NCI-H146 (cell line): ENCODE results near the gene CFAP99.

Experiments
- DNase-seq: peaks from one replicate; lab custom pipeline; 2025; lab: John Stamatoyannopoulos, UW

The CFAP99 gene

DNA sequence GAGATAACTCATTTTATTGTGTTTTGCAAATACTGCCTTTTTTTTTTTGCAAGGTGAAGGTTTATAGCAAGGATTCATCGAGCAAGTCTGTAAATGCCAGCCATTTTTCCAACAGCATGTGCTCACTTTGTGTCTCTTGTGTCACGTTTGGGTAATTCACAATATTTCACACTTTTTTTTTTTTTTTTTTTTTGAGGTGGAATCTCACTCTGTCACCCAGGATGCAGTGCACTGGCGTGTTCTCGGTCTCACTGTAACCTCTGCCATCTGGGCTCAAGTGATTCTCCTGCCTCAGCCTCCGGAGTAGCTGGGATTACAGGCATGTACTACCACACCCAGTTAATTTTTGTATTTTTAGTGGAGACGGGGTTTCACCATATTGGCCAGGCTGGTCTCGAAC is 52.0 kb downstream of the CFAP99 start:
- no peak for DNase-seq

DNA sequence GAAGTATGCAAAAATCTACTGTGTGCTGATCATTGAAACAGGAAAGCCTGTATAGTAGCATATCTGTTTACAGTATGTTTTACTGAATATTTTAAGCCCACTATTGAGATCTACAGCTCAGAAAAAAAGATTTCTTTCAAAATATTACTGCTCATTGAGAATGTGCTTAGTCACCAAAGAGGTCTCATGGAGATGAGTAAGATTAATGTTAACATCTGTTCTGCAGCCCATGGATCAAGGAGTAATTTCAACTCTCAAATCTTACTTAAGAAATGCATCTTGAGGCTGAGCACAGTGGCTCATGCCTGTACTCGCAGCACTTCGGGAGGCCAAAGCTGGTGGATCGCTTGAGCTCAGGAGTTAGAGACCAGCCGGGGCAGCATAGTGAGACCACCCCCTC is 53.4 kb downstream of the CFAP99 start:
- DNase-seq = no peak

DNA sequence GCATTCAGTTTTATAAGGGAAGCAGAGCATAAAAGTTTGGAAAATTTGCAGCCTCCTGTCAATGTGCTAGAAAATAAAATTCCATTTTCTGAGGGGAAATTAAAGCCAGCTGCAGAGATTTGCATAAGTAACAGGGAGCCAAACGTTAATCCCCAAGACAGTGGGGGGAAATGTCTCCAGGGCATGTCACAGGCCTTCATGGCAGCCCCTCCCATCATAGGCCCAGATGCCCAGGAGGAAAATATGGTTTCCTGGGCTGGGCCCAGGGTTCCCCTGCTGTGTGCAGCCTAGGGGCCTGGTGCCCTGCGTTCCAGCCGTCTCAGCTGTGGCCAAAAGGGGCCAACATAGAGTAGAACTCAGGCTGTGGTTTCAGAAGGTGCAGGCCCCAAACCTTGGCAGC is 59.5 kb downstream of the CFAP99 start:
- no peak for DNase-seq

GRCh38 chr4:2480649-2481048 is 61.9 kb downstream of the CFAP99 start:
- DNase-seq = no peak

GRCh38 chr4:2482192-2482591 is 63.4 kb downstream of the CFAP99 start:
- DNase-seq = no peak

DNA sequence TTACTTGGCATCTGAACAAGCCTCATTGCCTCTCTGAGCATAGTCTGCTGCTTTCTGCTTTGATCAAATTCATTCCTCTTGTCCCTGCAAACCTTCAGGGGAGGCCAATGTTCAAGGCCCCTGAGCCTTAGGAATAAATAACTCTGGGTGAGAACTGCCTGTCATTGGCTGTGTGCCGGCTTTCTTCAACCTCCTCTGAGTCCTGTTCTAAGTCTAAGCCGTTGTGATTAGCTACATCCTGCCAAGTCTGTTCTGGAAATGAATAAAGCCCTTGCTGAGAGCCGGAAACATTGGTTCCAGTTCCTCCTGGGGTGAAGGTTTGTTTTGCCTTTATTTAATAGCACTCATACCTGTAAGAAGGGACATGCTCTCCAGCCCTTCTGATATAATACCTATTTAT is 63.9 kb downstream of the CFAP99 start:
- peak; percentile 9 for DNase-seq

DNA sequence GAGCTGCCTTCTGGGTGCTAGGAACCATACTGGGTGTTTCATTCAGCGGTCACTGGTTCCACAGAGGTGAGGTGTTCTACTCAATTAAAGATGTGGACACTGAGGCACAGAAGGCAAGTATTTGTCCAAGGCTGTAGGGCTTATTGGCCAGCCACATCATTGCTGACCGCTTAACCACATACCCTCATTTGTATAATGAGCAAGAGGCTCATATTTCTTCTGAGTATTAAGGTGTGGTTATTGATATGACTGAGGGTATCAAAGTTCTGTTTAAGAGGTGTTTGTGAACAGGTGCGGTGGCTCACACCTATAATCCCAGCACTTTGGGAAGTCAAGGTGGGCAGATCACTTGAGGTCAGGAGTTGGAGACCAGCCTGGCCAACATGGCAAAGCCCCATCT is 64.5 kb downstream of the CFAP99 start:
- no peak for DNase-seq

- no peak for DNase-seq
Observed at GRCh38 chr4:2484185-2484584, 65.4 kb downstream of the CFAP99 start.

GRCh38 chr4:2484993-2485392 is 66.2 kb downstream of the CFAP99 start:
- DNase-seq = no peak

DNA sequence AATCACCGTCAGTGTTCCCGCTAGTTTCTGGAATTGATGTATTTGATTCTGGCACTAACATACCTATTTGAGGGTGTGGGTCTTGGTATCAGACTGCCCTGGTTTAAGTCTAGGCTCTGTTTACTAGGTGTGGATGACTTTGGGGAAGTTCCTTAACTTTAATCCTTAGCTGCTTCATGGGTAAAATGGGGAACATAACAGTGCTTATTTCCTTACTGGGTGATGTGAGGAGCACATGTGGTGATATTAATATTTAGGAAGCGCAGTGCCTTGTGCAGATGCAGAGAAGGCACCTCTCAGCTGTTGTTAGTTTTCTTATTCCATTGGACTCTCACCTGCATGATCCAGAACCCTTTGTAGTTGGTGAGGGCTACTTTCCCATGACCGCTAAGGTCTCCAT is 67.2 kb downstream of the CFAP99 start:
- no peak for DNase-seq

GRCh38 chr4:2486981-2487380 is 68.2 kb downstream of the CFAP99 start:
- no peak for DNase-seq

GRCh38 chr4:2487632-2488031 is 68.9 kb downstream of the CFAP99 start:
- DNase-seq = no peak

- DNase-seq = no peak
Observed at GRCh38 chr4:2489081-2489805, 70.5 kb downstream of the CFAP99 start.

DNA sequence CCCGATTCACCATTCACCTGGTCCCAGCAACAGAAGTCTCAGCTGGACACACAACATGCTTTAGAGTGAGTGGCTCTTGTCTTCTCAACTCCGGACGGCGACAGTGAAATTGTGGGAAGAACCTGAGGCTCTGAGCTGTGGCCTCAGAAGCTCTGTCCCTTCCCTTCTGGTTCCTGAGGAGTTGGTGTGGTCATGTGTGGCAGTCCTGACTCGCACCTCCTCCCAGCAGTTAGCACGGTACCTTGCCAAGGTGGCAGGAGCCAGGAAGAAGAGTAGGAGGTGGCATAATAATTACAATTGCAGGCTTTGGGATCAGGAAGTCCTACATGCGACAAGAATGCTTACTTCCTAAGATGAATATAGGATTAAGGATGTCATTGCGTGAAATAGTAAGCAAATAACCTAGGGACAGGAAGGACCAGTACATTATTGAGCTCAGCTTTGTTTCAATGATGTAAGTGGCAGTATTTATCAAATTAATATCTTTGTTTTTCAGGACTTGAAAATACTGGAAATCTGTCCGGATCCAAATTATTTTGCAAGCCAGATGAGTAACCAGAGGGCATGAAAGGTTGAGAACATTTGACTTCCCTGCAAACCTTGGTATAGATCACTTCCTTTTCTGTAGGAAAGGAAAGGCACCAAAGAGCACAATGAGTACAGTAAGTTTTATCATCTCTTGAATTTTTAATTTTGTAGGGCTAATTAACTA is 71.2 kb downstream of the CFAP99 start:
- no peak for DNase-seq

- no peak for DNase-seq
Observed at GRCh38 chr4:2492970-2493369, 74.2 kb downstream of the CFAP99 start.

DNA sequence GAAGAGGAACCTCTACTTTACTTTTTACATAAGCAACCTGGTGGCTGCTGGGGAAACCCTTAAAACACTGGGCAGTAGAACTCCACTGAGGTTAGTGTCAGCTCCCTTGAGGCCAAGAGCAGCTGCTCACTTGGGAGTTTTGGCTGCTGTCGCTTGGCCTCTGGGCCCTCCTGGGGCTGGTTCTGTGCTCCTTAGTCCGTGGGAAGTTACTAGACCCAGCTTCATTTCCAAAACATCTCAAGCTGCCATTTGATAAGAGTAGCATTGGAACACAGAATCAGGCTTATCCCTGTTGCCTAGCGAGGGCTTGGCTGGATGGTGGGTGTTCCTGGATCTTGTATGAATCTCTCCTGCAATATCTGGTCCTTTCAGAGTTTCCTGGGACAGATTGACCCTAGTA is 76.2 kb downstream of the CFAP99 start:
- no peak for DNase-seq

DNA sequence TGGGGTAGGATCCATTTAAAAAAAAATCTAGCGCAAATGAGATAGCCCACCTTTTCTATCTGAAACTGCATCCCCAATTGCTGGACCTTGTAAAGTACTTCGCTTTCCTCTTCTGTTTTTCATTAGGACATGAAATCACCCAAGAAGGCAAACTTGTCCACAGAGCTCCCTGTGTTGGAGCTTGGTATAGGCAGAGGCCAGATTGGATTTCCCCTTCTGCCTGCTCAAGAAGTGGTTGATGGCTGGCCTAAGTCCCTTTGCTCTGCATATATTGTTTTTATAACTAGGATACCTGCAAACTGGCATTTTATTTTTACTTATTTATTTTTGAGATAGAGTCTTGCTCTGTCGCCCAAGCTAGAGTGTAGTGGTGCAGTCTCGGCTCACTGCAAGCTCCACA is 78.6 kb downstream of the CFAP99 start:
- DNase-seq = no peak

- DNase-seq = no peak
Observed at GRCh38 chr4:2497931-2498330, 79.2 kb downstream of the CFAP99 start.

DNA sequence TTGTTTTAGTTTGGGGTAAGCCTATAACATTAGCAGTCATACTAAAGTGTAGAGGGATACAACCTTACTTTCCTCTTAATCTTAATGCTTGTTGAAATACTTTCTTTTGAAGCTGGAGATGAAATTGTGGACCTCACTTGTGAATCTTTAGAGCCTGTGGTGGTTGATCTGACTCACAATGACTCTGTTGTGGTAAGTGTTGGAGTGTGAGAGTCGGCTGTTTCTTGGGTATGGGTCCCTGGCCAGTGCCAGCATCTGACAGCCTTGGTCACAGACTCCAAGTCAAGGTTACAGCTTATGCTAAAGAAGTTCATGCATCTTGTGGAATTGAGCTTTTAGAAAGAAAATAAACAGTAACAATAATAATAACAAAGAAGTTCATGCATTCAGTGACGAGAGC is 81.8 kb downstream of the CFAP99 start:
- DNase-seq = no peak

GRCh38 chr4:2501034-2501594 is 82.4 kb downstream of the CFAP99 start:
- no peak for DNase-seq

GRCh38 chr4:2503809-2504208 is 85.1 kb downstream of the CFAP99 start:
- no peak for DNase-seq

- DNase-seq = no peak
Observed at GRCh38 chr4:2507259-2507658, 88.5 kb downstream of the CFAP99 start.

DNA sequence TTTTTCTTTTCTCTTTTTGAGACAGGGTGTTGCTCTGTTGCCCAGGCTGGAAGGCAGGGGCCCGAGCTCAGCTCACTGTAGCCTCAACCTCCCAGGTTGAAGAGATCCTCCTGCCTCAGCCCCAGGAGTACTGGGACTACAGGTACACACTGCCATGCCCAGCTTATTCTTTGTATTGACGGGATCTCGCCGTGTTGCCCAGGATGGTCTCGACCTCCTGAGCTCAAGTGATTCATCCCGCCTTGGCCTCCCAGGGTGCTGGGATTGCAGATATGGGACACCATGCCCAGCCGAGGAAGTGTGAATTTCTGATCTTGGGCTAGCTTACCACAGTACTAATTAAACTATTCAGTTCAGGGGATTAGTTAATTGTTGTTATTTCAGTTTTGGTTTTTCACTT is 89.1 kb downstream of the CFAP99 start:
- no peak for DNase-seq
